Measurements from ENCODE around the gene RNF187. TPM values are rescaled to one million over a fixed set of nuclear protein-coding genes. Genes with fewer than 3 reads are reported as not detected.
A peak's percentile ranks its signal among the peaks of the same experiment; 100 is the strongest.

The RNF187 gene
- total RNA-seq = 100 to 1,000 TPM; 121 to 127 TPM

GRCh38 chr1:228487336-228488124 is at the start of gene RNF187:
TSS of gene RNF187 (plus strand) at chr1:228487382.
- Mint-ChIP-seq H3K4me1 (peaks cover 50% of the 10 kb centered on the region), H3K36me3 (ENCODE audit: low read depth) (peaks cover 33% of the 10 kb centered on the region), H3K27me3 (no peaks in the 10 kb centered on the region), H3K9me3 (no peaks in the 10 kb centered on the region), H3K4me3 (peak within 1 kb of the TSS; percentile 94), H3K27ac (peak within 1 kb of the TSS; percentile 96)
- ChIA-PET POLR2A (interaction anchor here (0.7 to 6.2 kb wide), 13 partner anchors 9 to 381 kb away, joined by 3 to 153 read pairs (median 10); partner anchors contain the start of genes IBA57 and TRIM11), CTCF (interaction anchor here (0.9 to 2.6 kb wide), 10 partner anchors 8 to 83 kb away, joined by 3 to 24 read pairs (median 8); a partner anchor contains a TSS)
- DNase-seq = peak; percentile 55

DNA sequence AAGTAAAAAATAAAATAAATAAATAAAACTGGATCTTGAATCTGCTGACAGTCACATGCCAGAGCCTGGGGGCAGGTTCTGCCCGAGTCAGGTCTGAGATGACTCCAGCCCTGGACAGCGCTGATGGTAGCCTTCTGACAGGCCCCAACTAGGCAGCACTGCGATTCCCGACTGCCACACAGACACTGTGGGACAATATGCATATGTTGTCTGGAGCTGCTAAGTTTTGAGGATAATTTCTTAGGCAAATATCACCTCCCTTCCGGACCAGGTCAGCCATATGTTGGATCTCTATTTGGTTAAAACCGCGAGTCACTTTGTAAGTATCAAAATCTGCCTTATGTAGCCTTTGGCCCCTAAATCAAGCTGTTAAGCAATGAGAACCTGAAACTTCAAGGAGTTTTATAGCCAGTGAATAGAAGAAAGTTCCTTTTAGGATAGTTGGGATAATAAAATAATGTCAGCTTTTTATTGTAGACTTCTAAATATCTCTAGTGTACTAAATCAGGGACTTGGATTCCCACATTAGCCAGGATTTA is 49.7 kb upstream of the RNF187 start:
- ChIA-PET CTCF (interaction anchor here (1.0 kb wide), 1 partner anchor 17 kb away, joined by 3 read pairs; no protein-coding TSS in a partner anchor), POLR2A (no interaction called here)
- H3K27ac Mint-ChIP-seq = no peak overlapping the region
- H3K36me3 Mint-ChIP-seq (ENCODE audit: low read depth) = no peaks in the 10 kb centered on the region
- peaks cover 25% of the 10 kb centered on the region for H3K4me1 Mint-ChIP-seq
- no peak overlapping the region for H3K4me3 Mint-ChIP-seq
- peaks cover 41% of the 10 kb centered on the region for H3K27me3 Mint-ChIP-seq
- H3K9me3 Mint-ChIP-seq = no peaks in the 10 kb centered on the region
- DNase-seq = no peak

DNA sequence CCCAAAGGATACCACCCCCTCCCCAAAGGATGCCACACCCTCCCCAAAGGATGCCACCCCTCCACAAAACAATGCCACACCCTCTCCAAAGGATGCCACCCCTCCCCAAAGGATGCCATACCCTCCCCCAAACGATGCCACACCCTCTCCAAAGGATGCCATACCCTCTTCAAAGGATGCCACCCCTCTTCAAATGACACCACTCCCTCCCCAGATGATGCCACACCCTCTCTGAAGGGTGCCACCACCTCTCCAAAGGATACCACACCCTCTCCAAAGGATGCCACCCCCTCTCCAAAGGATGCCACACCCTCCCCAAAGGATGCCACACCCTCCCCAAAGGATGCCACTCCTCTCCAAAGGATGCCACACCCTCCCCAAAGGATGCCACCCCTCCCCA is 48.9 kb upstream of the RNF187 start:
- ChIA-PET POLR2A (no interaction called here), CTCF (interaction anchor here (1.0 kb wide), 1 partner anchor 18 kb away, joined by 3 read pairs; no protein-coding TSS in a partner anchor)
- DNase-seq = peak; percentile 36
- H3K27ac Mint-ChIP-seq = no peak overlapping the region
- no peaks in the 10 kb centered on the region for H3K9me3 Mint-ChIP-seq
- H3K36me3 Mint-ChIP-seq (ENCODE audit: low read depth) = no peaks in the 10 kb centered on the region
- H3K4me3 Mint-ChIP-seq = no peak overlapping the region
- peaks cover 25% of the 10 kb centered on the region for H3K4me1 Mint-ChIP-seq
- H3K27me3 Mint-ChIP-seq = peaks cover 40% of the 10 kb centered on the region

DNA sequence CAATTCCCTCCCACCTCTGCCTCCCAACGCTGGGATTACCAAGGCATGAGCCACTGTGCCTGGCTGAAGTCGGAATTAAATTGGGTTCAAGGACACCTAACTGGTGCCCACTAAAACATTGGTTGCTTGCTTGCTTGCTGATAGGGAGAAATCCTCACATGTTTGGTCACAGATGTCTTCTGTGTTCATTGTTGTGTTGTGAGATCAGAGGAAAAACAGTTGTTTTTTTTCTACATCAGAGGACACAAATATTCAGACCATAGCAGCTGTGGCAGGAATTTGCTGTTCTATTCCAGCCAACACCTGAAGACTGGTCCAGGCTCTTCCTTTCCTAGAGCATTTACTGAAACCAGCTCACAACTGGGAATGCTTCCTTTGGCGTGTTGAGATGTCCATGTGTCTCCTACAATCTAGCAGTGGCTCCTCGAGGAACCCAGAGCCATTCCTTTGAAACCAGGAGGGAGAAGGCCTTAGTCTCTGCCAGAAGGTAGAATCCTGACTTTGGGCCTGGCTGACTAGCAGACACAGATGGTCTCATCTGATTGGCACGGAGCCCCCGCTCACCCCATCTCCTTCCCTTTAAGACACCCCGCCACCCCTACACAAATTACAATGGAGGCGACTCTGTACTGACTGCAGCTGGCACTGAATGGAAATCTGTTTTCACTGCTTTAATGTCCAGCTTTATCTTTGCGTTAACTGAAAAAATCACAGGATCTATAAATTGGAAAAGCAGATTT is 46.3 kb upstream of the RNF187 start:
- peaks cover 47% of the 10 kb centered on the region for H3K27me3 Mint-ChIP-seq
- POLR2A ChIA-PET = interaction anchor here (2.0 kb wide), 1 partner anchor 24 kb away, joined by 5 read pairs; no protein-coding TSS in a partner anchor
- no peaks in the 10 kb centered on the region for H3K36me3 Mint-ChIP-seq (ENCODE audit: low read depth)

DNA sequence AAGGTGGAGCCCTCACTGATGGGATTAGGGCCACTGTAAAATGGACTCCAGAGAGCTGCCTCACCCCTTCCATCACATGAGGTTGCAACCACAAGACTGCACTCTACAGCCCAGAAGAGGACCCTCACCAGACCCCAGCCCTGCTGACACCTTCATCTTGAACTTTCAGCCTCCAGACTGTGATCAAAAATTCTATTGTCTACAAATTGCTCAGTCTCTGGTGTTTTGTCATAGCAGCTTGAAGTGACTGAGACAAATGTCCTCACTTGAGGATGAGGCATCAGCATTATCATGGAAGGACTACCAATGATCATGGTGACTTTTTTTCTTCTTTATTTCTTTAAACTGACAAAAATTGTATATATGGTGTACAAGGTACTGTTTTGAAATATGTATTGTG is 43.8 kb upstream of the RNF187 start:
- Mint-ChIP-seq H3K9me3 (no peaks in the 10 kb centered on the region), H3K36me3 (ENCODE audit: low read depth) (no peaks in the 10 kb centered on the region), H3K4me1 (peaks cover 34% of the 10 kb centered on the region), H3K4me3 (no peak overlapping the region), H3K27ac (no peak overlapping the region), H3K27me3 (peaks cover 62% of the 10 kb centered on the region)
- DNase-seq = no peak
- CTCF ChIA-PET = no interaction called here
- POLR2A ChIA-PET = no interaction called here

More for the DNA sequence above, 46.3 kb upstream of the RNF187 start:
- H3K4me3 Mint-ChIP-seq = no peak overlapping the region
- no peak for DNase-seq
- H3K9me3 Mint-ChIP-seq = no peaks in the 10 kb centered on the region
- CTCF ChIA-PET = interaction anchor here (1.0 to 1.1 kb wide), 2 partner anchors 18 kb away, joined by 3 read pairs; no protein-coding TSS in a partner anchor
- no peak overlapping the region for H3K27ac Mint-ChIP-seq
- peaks cover 35% of the 10 kb centered on the region for H3K4me1 Mint-ChIP-seq

DNA sequence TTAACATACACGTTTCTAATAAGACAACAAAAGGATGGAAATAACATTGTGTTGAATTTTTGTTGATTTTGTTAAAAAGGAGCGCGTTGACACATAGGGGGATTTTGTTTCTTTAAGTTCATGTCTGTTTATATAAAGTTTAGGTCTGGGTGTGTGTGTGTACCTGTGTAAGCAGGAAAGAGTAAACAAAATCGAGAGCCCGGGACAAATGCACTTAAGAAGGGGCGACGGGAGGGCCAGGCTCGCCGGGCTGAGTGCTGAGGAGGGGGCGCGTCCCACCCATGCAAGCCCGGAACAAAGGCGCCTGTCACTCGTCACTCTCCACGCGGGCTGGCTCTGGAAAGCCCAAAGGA is 41.7 kb upstream of the RNF187 start:
- CTCF ChIA-PET = interaction anchor here (2.1 kb wide), 1 partner anchor 13 kb away, joined by 8 read pairs; a partner anchor contains a TSS
- Mint-ChIP-seq H3K9me3 (no peaks in the 10 kb centered on the region), H3K27ac (peak overlapping the region; percentile 18), H3K4me1 (peaks cover 19% of the 10 kb centered on the region), H3K27me3 (peaks cover 63% of the 10 kb centered on the region), H3K4me3 (peak overlapping the region; percentile 74), H3K36me3 (ENCODE audit: low read depth) (no peaks in the 10 kb centered on the region)
- POLR2A ChIA-PET = interaction anchor here (2.9 kb wide), 1 partner anchor 12 kb away, joined by 17 read pairs; a partner anchor contains a TSS
- DNase-seq = no peak

GRCh38 chr1:228445843-228446650 is 41.1 kb upstream of the RNF187 start:
- H3K4me1 Mint-ChIP-seq = peaks cover 19% of the 10 kb centered on the region
- ChIA-PET POLR2A (interaction anchor here (0.6 to 2.9 kb wide), 3 partner anchors 10 to 17 kb away, joined by 3 to 17 read pairs (median 4); a partner anchor contains a TSS), CTCF (interaction anchor here (2.1 kb wide), 1 partner anchor 12 kb away, joined by 8 read pairs; a partner anchor contains a TSS)
- H3K27ac Mint-ChIP-seq = peak overlapping the region; percentile 18
- DNase-seq = peak; percentile 52
- H3K4me3 Mint-ChIP-seq = peak overlapping the region; percentile 74
- no peaks in the 10 kb centered on the region for H3K9me3 Mint-ChIP-seq
- H3K36me3 Mint-ChIP-seq (ENCODE audit: low read depth) = no peaks in the 10 kb centered on the region
- peaks cover 57% of the 10 kb centered on the region for H3K27me3 Mint-ChIP-seq

- no peak for DNase-seq
- ChIA-PET POLR2A (interaction anchor here (0.6 to 2.9 kb wide), 3 partner anchors 9 to 16 kb away, joined by 3 to 17 read pairs (median 4); a partner anchor contains a TSS), CTCF (interaction anchor here (2.1 kb wide), 1 partner anchor 11 kb away, joined by 8 read pairs; a partner anchor contains a TSS)
- no peaks in the 10 kb centered on the region for H3K36me3 Mint-ChIP-seq (ENCODE audit: low read depth)
- peak overlapping the region; percentile 18 for H3K4me3 Mint-ChIP-seq
- no peaks in the 10 kb centered on the region for H3K9me3 Mint-ChIP-seq
- H3K27me3 Mint-ChIP-seq = peaks cover 52% of the 10 kb centered on the region
- H3K27ac Mint-ChIP-seq = no peak overlapping the region
- H3K4me1 Mint-ChIP-seq = peaks cover 20% of the 10 kb centered on the region
These were observed 40.3 kb upstream of the RNF187 start for GRCh38 chr1:228446852-228447251.

DNA sequence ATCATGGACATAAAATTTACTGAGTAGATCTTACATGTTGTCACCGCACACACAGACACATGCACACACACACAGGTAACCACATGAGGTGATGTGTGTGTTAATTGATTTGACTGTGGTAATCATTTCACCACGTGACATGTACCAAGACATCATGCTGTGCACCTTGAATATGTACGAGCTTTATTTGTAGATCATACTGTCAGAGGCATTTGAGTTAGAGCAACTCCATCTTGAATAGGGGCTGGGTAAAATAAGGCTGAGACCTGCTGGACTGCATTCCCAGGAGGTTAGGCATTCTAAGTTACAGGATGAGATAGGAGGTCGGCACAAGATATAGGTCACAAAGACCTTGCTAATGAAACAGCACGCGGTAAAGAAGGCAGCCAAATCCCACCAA is 38.8 kb upstream of the RNF187 start:
- ChIA-PET CTCF (no interaction called here), POLR2A (interaction anchor here (2.6 to 2.8 kb wide), 2 partner anchors 9 to 10 kb away, joined by 8 to 12 read pairs; a partner anchor contains a TSS)
- H3K36me3 Mint-ChIP-seq (ENCODE audit: low read depth) = no peaks in the 10 kb centered on the region
- no peak overlapping the region for H3K27ac Mint-ChIP-seq
- DNase-seq = no peak
- no peaks in the 10 kb centered on the region for H3K9me3 Mint-ChIP-seq
- H3K4me1 Mint-ChIP-seq = peaks cover 29% of the 10 kb centered on the region
- H3K4me3 Mint-ChIP-seq = no peak overlapping the region
- H3K27me3 Mint-ChIP-seq = peaks cover 39% of the 10 kb centered on the region

DNA sequence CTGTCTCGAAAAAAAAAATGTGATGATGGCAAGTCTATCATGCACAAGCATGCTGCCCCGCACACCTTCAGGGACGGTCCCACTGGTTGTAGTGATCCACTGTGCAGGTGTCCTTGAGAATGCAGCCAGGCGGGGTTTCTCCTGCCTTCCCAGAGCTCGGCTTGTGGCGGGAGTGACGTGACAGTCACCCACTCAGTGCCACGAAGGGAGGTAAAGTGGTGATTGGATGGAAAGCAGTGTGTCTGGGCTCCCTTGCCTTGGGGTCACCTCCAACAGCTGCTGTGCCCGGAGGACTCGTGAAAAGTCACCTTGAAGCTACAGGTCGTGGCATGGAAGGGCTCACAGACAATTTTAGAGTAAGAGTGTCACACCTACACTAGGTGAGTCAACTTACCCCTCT is 37.0 kb upstream of the RNF187 start:
- peaks cover 38% of the 10 kb centered on the region for H3K4me1 Mint-ChIP-seq
- CTCF ChIA-PET = no interaction called here
- peaks cover 25% of the 10 kb centered on the region for H3K27me3 Mint-ChIP-seq
- peaks cover 8% of the 10 kb centered on the region for H3K36me3 Mint-ChIP-seq (ENCODE audit: low read depth)
- POLR2A ChIA-PET = interaction anchor here (0.7 to 2.8 kb wide), 3 partner anchors 8 to 15 kb away, joined by 3 to 12 read pairs (median 11); a partner anchor contains a TSS
- DNase-seq = no peak
- H3K9me3 Mint-ChIP-seq = no peaks in the 10 kb centered on the region
- no peak overlapping the region for H3K4me3 Mint-ChIP-seq
- H3K27ac Mint-ChIP-seq = no peak overlapping the region

DNA sequence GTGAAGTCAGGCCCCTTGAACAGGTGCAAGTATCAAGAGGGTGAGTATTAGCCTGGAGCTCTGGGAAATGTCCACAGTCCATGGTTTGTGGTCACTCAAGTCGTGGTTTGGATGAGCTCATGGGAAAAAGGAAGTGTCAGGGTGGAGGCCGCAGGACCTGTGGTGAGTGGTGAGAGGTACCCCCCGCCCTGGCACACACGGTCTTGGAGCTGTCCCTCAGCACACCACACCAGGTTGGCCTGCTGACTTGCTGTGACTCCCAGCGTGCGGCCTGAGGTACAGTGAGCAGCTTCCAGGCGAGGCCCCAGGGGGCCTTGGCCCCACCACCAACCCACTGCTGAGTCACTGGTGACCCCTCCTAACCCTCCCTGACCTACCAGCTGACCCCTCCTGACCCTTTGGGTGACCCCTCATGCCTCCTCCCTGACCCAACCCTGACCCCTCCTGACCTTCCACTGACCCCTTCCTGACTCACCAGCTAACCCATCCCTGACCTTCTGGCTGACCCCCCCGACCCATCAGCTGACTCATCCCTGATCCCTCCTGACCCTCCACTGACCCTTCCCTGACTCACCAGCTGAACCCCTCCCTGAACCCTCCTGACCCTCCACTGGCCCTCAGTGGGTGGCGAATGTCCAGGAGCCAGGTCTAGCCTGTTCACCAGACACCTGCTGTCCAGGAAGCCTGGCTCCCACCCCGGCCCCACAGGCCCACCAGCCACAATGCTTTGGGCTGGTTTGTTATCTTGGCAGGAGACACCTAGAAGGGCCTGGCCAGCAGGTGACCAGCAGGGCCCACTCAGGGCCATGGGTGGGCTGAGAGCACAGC is 34.8 kb upstream of the RNF187 start:
- H3K36me3 Mint-ChIP-seq (ENCODE audit: low read depth) = peaks cover 13% of the 10 kb centered on the region
- H3K4me1 Mint-ChIP-seq = peaks cover 33% of the 10 kb centered on the region
- no peak overlapping the region for H3K4me3 Mint-ChIP-seq
- no peak overlapping the region for H3K27ac Mint-ChIP-seq
- CTCF ChIA-PET = interaction anchor here (1.6 kb wide), 1 partner anchor 11 kb away, joined by 5 read pairs; no protein-coding TSS in a partner anchor
- no peak for DNase-seq
- POLR2A ChIA-PET = interaction anchor here (1.4 kb wide), 1 partner anchor 47 kb away, joined by 6 read pairs; no protein-coding TSS in a partner anchor
- peaks cover 11% of the 10 kb centered on the region for H3K27me3 Mint-ChIP-seq
- H3K9me3 Mint-ChIP-seq = no peaks in the 10 kb centered on the region

Measured in activated CD4-positive, alpha-beta memory T cell treated with anti-CD3 and anti-CD28 coated beads, Interleukin-2, amount 10 ng/mL, durations not matched to agents 7 days and 5 days (primary cell).